C4-2B (cell line): ENCODE data around the gene FFAR3.

Source experiments
- ZFX ChIP-seq: fragments of 450-650 bp; IDR thresholded peaks from 2 replicates; pipeline ENCODE4 v1.6.1; 2017
- TF ChIP-seq, protein P1 (sequence below): fragments of 450-650 bp; conservative IDR thresholded peaks from 2 replicates; pipeline ENCODE4 v1.5.1; 2017; ENCODE audit warnings: mild to moderate bottlenecking

DNA sequence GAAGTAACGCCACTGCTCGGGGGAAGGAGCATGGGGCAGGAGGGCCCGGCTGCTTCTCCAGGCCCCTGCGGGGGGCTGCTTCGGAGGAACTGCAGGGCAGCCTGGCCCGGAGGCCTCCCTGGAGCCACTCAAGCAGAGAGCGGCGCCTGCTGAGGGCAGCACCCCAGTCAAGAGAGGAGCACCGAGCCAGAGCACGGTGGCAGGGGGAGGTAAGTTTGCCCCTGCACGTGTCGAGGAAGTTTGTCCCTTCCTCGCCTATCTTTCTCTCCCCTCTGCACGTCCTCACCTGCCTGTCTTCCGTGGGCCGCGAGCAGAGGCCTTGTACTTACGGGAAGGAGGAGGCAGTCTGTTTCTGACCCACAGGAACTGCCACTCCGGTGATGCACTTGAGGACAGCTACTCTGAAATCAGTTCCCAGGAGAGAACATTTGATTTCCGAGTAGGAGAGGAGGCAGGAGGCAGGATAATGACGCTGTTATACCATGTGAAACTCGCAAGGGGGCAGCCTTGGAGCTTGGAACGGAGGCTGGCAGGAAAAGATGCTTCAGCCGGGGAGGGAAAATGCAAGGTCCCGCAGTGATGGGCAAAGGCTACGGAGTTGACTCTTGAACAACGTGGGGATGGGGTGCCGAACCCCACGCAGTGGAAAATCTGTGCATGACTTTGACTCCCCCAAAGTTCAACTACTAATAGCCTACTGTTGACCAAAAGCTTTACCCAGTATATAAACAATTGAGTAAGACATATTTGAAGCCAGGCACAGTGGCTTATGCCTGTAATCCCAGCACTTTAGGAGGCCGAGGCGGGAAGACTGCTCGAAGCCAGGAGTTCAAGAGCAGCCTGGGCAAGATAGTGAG, 5.6 kb upstream of the FFAR3 start:
- TF ChIP-seq, protein P1, sequence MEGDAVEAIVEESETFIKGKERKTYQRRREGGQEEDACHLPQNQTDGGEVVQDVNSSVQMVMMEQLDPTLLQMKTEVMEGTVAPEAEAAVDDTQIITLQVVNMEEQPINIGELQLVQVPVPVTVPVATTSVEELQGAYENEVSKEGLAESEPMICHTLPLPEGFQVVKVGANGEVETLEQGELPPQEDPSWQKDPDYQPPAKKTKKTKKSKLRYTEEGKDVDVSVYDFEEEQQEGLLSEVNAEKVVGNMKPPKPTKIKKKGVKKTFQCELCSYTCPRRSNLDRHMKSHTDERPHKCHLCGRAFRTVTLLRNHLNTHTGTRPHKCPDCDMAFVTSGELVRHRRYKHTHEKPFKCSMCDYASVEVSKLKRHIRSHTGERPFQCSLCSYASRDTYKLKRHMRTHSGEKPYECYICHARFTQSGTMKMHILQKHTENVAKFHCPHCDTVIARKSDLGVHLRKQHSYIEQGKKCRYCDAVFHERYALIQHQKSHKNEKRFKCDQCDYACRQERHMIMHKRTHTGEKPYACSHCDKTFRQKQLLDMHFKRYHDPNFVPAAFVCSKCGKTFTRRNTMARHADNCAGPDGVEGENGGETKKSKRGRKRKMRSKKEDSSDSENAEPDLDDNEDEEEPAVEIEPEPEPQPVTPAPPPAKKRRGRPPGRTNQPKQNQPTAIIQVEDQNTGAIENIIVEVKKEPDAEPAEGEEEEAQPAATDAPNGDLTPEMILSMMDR, result peak; percentile 89
- no peak for TF ChIP-seq ZFX
